Stimulated activated effector memory CD8-positive, alpha-beta T cell treated with anti-CD3 and anti-CD28 coated beads, Interleukin-12 subunit alpha, Interleukin-12 subunit beta, amount 100 ng/mL, for 72 hours (primary cell): ENCODE measurements around the gene NHS.

Experiments used
- ATAC-seq: fragments of 150-1000 bp; cut with Tn5 transposase; 2 replicates; pipeline ENCODE4 v1.10.0; 2021
- DNase-seq, 2 donors: peaks; one replicate each; pipeline ENCODE4 v3.0.0; 2021 to 2022; ENCODE audit warnings: low spot score in 2 of 2
- H3K27ac Mint-ChIP-seq: one replicate; pipeline ENCODE4 v1.8.0; 2022; ENCODE audit warnings: mild to moderate bottlenecking, mixed read lengths
- H3K36me3 Mint-ChIP-seq: one replicate; pipeline ENCODE4 v1.8.0; 2022; ENCODE audit warnings: mild to moderate bottlenecking, mixed read lengths
- H3K4me1 Mint-ChIP-seq: one replicate; pipeline ENCODE4 v1.8.0; 2022; ENCODE audit warnings: mixed read lengths
- H3K4me3 Mint-ChIP-seq: one replicate; pipeline ENCODE4 v1.8.0; 2022; ENCODE audit warnings: mild to moderate bottlenecking, mixed read lengths
- H3K9me3 Mint-ChIP-seq: one replicate; pipeline ENCODE4 v1.8.0; 2022; ENCODE audit warnings: mixed read lengths

The NHS gene

GRCh38 chrX:17747692-17748091 lies 372.7 kb downstream of the NHS start:
- ATAC-seq (no peak), DNase-seq (no peak)
- Mint-ChIP-seq H3K4me1 (no peaks in the 10 kb centered on the region), H3K4me3 (no peak overlapping the region), H3K36me3 (no peaks in the 10 kb centered on the region), H3K9me3 (no peaks in the 10 kb centered on the region), H3K27ac (no peak overlapping the region)

- H3K9me3 Mint-ChIP-seq: no peaks in the 10 kb centered on the region
- H3K36me3 Mint-ChIP-seq: no peaks in the 10 kb centered on the region
- no peaks in the 10 kb centered on the region for H3K4me1 Mint-ChIP-seq
- DNase-seq (no peak), ATAC-seq (no peak)
- no peak overlapping the region for H3K27ac Mint-ChIP-seq
- H3K4me3 Mint-ChIP-seq: no peak overlapping the region
Observed at GRCh38 chrX:17748684-17749083, 373.7 kb downstream of the NHS start.

GRCh38 chrX:17750436-17750835 lies 375.4 kb downstream of the NHS start:
- Mint-ChIP-seq H3K4me3 (no peak overlapping the region), H3K9me3 (no peaks in the 10 kb centered on the region), H3K36me3 (no peaks in the 10 kb centered on the region), H3K4me1 (no peaks in the 10 kb centered on the region), H3K27ac (no peak overlapping the region)
- DNase-seq (no peak), ATAC-seq (no peak)

DNA sequence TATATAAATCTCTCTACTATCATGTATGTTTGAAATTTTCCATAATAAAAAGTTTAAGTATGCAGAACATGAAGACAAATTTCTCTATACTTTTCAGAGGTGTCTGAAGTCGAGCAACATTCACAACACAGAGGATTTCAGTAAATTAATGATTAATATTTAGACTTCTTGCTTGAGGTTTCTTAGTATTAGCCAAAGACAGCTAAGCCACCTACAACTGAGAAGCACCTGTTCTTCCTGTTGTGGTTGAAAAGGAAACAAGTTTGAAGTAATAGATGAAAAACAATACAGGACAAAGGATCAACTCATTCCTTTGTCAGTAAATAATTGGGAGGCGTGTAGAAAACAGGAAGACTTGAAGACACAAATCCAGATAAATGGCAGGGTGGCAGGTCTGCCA lies 383.4 kb downstream of the NHS start:
- DNase-seq (no peak), ATAC-seq (no peak)
- no peaks in the 10 kb centered on the region for H3K4me1 Mint-ChIP-seq
- no peaks in the 10 kb centered on the region for H3K9me3 Mint-ChIP-seq
- H3K27ac Mint-ChIP-seq: no peak overlapping the region
- H3K36me3 Mint-ChIP-seq: no peaks in the 10 kb centered on the region
- no peak overlapping the region for H3K4me3 Mint-ChIP-seq

DNA sequence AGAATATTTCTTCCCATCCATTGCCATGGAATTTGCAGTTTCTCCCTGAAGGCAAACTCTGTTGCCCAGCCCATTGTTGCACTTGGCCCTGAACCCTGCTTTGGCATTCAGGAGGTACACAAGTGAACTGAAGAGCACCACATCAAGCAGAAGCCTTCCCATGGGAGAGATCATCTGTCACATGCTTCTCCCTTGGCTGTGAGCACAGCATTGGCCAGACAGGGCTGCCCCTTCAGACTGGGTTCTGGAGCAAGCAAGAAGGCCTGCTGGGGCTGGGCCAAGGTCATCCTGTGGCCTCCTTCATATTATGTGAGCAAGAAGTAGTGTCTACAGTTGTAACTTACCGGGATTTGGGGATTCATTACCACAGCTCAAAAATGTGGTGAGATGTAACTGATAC lies 385.0 kb downstream of the NHS start:
- Mint-ChIP-seq H3K4me1 (no peaks in the 10 kb centered on the region), H3K9me3 (no peaks in the 10 kb centered on the region), H3K4me3 (no peak overlapping the region), H3K27ac (no peak overlapping the region), H3K36me3 (no peaks in the 10 kb centered on the region)
- DNase-seq (no peak), ATAC-seq (no peak)

GRCh38 chrX:17767734-17768133 lies 392.7 kb downstream of the NHS start:
- Mint-ChIP-seq H3K9me3 (no peaks in the 10 kb centered on the region), H3K4me1 (no peaks in the 10 kb centered on the region), H3K4me3 (no peak overlapping the region), H3K36me3 (no peaks in the 10 kb centered on the region), H3K27ac (no peak overlapping the region)
- DNase-seq: no peak
- no peak for ATAC-seq

- no peak overlapping the region for H3K27ac Mint-ChIP-seq
- ATAC-seq (no peak), DNase-seq (no peak)
- no peaks in the 10 kb centered on the region for H3K4me1 Mint-ChIP-seq
- H3K4me3 Mint-ChIP-seq: no peak overlapping the region
- H3K36me3 Mint-ChIP-seq: no peaks in the 10 kb centered on the region
- no peaks in the 10 kb centered on the region for H3K9me3 Mint-ChIP-seq
Observed at GRCh38 chrX:17768997-17769396, 394.0 kb downstream of the NHS start.

DNA sequence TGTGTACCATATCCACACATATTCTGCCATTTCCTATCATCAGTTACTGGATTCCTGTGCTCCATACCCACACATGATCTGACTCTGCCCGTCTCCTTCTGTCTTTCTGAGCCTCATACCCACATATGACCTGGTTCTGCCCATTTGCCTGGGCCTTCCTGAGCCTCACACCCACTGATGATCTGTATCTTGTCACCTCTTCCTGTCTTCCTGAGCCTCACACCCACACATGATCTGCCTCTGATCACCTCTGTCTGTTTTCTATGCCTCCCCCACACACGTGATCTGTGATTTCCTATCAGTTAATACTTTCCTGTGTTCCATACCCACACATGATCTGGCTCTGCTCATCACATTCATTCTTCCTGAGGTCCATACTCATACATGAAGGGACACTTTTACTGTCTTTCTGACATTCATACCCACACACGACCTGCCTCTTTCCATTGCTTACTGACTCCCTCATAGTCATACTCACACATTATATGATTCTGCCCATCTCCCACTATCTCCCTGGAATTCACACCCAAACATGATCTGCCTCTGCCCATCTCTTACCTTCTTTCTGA lies 394.8 kb downstream of the NHS start:
- H3K4me1 Mint-ChIP-seq: no peaks in the 10 kb centered on the region
- no peak overlapping the region for H3K4me3 Mint-ChIP-seq
- H3K9me3 Mint-ChIP-seq: no peaks in the 10 kb centered on the region
- DNase-seq: no peak
- H3K36me3 Mint-ChIP-seq: no peaks in the 10 kb centered on the region
- ATAC-seq: peak; percentile 39
- no peak overlapping the region for H3K27ac Mint-ChIP-seq

GRCh38 chrX:17773221-17773876 lies 398.3 kb downstream of the NHS start:
- H3K4me1 Mint-ChIP-seq: no peaks in the 10 kb centered on the region
- no peaks in the 10 kb centered on the region for H3K36me3 Mint-ChIP-seq
- ATAC-seq: no peak

GRCh38 chrX:17774053-17774452 lies 399.1 kb downstream of the NHS start:
- Mint-ChIP-seq H3K27ac (no peak overlapping the region), H3K9me3 (no peaks in the 10 kb centered on the region)
- ATAC-seq: no peak

More at GRCh38 chrX:17773221-17773876, 398.3 kb downstream of the NHS start:
- Mint-ChIP-seq H3K4me3 (no peak overlapping the region), H3K9me3 (no peaks in the 10 kb centered on the region), H3K27ac (no peak overlapping the region)
- no peak for DNase-seq

DNA sequence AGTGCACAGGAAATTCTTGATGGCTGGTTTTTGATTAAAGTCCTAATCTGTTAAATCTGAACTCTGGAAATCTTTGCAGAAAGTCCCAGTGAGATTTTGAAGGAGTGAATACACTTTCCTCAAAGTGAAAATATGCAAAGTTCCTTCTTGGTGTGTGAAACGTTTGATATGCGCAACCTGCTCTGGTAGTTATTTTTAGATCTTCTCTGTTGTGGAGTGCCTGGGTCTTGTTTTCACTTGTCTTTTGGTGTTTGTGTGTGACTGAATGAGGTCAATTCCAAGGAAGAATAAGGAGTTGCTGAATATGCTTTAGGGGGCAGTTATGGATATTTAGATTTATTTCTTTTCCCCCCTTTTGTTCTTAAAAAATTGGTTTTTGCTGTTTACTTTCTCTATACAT lies 404.0 kb downstream of the NHS start:
- DNase-seq (no peak), ATAC-seq (no peak)
- no peaks in the 10 kb centered on the region for H3K4me1 Mint-ChIP-seq
- H3K27ac Mint-ChIP-seq: no peak overlapping the region
- no peak overlapping the region for H3K4me3 Mint-ChIP-seq
- H3K36me3 Mint-ChIP-seq: no peaks in the 10 kb centered on the region
- no peaks in the 10 kb centered on the region for H3K9me3 Mint-ChIP-seq

More at GRCh38 chrX:17774053-17774452, 399.1 kb downstream of the NHS start:
- no peak for DNase-seq
- H3K36me3 Mint-ChIP-seq: no peaks in the 10 kb centered on the region
- H3K4me3 Mint-ChIP-seq: no peak overlapping the region
- H3K4me1 Mint-ChIP-seq: no peaks in the 10 kb centered on the region

DNA sequence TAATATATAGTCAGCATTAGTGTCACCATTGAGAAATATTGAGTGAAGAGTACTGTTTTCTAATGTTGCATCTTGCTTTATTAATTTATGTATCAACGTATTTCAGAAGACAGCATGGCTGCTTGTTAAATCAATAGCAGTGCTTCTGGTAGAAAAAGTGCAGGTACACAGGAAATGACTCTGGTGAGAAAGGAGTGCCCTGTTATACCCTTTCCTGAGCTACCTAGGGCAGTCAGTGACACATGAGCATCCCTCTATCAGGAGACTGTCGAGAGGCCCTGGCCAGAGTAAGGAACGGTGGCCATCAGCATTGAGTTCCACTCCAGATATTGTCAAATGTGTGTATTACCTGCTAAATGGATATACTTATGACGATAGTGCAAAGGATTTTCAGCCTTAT lies 404.4 kb downstream of the NHS start:
- Mint-ChIP-seq H3K4me1 (no peaks in the 10 kb centered on the region), H3K27ac (no peak overlapping the region), H3K36me3 (no peaks in the 10 kb centered on the region), H3K9me3 (no peaks in the 10 kb centered on the region), H3K4me3 (no peak overlapping the region)
- DNase-seq (no peak), ATAC-seq (no peak)
